ENCODE measurements around the gene KARS1.

KARS1 gene

DNA sequence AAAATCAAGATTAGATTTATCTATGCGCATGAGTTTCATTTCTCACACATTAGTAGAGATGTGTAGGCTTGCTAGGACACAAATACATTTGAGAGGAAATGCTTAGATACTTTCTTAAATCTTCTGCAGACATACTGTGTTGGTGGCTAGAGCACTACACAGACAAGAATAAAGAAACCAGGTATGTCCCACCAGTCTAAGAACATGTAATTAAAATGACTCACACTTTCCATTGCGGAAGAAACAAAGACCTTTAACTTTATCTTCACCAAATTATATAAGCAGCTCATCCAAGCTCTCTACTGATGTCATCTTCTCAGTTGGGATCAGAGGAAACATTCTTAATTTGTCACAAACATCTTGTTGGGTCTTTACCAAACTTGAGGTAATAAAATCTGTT lies 68.7 kb downstream of the KARS1 start:
- DNase-seq: no peak

GRCh38 chr16:75578212-75578611 lies 69.3 kb downstream of the KARS1 start:
- DNase-seq: no peak

All from activated gamma-delta T cell (primary cell).